Dedifferentiated amniotic fluid mesenchymal stem cell (primary cell): Measurements from ENCODE around the gene RAC2.
"Not testable (repeated sequence)": the region's sequence is repeated elsewhere in the genome, so short reads cannot be mapped to it uniquely, and the experiment has no call there.

Experiments used
- DNase-seq: peaks from one replicate; pipeline ENCODE4 v3.0.0-alpha.2; 2016; ENCODE audit errors: extremely low spot score

RAC2 gene

DNA sequence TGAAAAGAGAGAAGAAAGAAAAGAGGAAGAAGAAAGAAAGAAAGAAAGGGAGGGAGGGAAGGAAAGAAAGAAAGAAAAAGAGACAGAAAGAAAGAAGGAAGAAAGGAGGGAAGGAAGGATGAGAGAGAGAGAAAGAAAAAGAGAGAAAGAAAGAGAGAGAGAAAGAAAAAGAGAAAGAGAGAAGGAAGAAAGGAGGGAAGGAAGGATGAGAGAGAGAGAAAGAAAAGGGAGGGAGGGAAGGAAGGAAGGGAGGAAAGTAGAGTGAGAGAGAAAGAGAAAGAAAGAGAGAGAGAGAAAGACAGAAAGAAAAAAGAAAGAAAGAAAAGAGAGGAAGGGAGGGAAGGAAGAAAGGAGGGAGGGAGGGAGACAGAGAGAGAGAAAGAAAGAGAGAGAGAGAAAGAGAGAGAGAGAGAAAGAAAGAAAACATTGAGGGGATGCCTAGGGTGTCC is 11.5 kb upstream of the RAC2 start:
- DNase-seq: no peak

GRCh38 chr22:37254867-37255233 is 10.8 kb upstream of the RAC2 start:
- no peak for DNase-seq

- no peak for DNase-seq
These were observed 10.3 kb upstream of the RAC2 start for GRCh38 chr22:37254209-37254866.

DNA sequence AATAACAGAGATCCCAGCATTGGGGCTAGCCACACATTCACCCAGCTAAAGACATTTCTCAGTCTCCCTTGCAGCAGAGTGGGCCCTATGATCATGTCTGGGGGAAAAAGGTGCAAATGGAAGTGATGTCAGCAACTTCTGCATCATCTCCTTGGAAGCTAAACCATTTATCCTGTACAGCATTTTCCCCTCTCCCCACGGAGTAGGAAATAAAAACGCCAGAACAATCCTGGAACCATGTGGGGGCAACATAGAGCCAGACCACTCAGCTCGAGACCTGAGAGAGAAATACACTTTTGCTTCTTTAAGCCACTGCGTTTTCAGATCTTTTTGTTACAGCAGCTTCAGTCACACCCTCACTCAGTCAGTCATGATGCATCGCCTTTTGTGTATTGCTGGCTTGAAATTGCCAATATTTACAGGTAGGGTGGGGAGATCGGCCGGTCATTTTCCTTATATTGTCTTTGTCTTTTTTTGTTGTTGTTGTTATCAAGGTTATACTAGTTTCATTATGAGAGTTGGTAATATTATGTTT is 9.1 kb upstream of the RAC2 start:
- DNase-seq: no peak

DNA sequence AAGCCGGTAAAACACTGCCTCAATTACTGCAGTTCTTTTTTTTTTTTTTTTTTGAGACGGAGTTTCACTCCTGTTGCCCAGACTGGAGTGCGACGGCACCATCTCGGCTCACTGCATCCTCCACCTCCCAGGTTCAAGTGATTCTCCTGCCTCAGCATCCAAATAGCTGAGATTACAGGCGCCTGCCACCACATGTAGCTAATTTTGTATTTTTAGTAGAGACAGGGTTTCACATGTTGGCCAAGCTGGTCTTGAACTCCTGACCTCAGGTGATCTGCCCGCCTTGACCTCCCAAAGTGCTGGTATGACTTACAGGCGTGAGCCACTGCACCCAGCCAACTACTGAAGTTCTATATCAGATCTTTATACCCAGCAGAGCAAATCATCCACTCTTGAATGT is 7.8 kb upstream of the RAC2 start:
- not testable (repeated sequence) for DNase-seq

GRCh38 chr22:37249986-37250385 is 5.9 kb upstream of the RAC2 start:
- no peak for DNase-seq

- no peak for DNase-seq
These were observed 4.2 kb upstream of the RAC2 start for GRCh38 chr22:37248251-37248650.

GRCh38 chr22:37245740-37246139 is 1.7 kb upstream of the RAC2 start:
- DNase-seq: no peak

DNA sequence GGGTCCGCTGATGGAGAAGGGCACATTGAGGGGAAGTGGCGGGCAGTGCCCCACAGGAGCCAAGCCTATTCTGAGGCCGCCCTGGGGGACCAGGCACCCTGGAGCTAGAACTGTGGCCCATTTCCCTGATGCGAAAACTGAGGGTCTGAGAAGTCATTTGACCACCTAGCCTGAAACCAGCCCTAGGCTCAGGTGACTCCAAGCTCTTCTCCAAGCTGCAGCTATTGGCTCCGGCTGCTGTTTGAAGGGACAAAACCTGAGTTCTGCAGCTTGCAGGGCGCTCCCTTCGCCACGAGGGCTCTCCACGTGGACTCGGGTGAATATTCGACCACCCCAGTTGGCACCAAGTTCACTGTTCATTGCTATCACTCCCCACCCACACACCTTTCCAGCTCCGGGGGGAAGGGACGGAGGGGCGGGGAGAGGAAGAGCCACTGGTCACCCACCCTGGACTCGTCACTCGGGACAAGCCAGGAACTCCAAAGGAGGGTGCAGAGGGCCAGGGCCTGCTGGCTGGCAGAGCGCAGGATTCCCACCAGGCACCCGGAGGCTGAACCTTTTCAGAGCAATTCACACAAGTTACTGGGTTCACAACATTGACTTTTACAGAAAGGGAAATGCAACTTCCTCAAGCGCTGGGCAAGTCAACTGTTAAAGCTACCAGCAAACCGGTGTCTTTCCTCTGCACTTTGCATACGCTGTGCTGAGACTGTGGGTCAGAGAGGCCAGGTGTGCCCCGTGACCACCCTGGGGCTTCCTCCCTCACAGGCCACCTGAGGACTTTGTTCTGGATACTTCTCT is 1.1 kb upstream of the RAC2 start:
- DNase-seq: no peak

GRCh38 chr22:37243402-37244113 is 511 bp downstream of the RAC2 start:
- DNase-seq: no peak

DNA sequence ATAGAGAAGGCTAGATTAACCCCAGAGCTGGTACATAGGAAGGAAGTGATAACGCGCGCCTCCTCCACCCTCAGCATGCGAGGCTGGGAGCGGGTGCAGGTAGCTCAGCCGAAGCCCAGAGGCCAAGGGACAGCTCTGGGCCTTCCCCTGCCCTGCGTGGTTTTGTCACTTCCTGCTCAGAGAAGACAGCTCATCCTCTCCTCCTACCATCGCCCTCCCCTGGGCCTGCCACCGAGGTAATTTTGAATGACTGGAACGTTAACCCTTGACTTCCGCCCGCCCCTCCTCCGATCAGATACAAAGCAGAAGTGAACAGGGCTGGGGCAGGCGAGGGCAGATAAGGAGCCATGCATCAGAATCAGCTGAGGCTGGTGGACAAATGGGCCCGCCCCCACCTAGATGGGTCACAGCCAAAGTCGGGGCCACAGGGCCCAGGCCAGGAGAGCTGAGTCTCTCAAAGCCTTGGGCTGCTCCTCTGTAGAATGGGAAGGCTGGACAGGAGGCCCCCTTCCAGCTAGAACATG is 1.6 kb downstream of the RAC2 start:
- DNase-seq: no peak

DNA sequence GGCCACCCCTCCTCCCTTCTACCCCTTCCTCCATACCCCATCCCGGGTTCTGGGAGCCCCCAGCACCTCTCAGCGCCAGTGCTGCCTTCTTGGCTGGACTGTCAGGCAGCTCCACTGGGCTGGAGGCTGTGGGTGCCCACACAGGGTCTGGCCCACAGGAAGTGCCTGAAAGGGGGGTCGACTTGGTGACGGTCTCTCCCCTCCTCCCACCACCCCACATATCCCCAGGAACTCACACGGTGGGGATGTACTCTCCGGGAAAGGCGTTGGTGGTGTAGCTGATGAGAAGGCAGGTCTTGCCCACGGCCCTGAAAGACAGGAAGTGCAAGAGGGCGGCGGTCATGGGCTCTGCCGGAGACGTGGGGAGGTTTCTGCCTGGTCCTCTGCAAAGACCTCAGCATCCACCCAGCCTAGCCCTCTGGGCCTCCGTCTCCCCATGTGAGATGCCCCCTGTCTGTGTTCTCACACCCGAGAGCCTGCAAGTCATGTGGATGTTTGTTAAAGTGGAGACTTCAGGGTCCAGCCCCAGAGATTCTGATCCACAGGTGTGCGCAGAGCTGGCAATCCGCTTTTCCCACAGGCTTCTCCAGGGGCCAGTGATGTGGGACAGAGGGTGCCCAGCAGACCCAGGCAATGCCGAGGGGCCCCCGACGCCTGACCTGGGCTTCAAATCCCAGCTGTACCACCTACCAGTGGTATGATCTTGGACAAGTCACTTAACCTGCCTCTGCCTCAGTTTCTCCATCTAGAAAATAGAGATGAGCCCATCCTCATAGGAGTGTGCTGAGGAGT is 2.5 kb downstream of the RAC2 start:
- no peak for DNase-seq

- no peak for DNase-seq
These were observed 3.1 kb downstream of the RAC2 start for GRCh38 chr22:37240941-37241320.

- DNase-seq: no peak
These were observed 3.7 kb downstream of the RAC2 start for GRCh38 chr22:37240240-37240940.

- DNase-seq: no peak
These were observed 4.5 kb downstream of the RAC2 start for GRCh38 chr22:37239336-37240239.

DNA sequence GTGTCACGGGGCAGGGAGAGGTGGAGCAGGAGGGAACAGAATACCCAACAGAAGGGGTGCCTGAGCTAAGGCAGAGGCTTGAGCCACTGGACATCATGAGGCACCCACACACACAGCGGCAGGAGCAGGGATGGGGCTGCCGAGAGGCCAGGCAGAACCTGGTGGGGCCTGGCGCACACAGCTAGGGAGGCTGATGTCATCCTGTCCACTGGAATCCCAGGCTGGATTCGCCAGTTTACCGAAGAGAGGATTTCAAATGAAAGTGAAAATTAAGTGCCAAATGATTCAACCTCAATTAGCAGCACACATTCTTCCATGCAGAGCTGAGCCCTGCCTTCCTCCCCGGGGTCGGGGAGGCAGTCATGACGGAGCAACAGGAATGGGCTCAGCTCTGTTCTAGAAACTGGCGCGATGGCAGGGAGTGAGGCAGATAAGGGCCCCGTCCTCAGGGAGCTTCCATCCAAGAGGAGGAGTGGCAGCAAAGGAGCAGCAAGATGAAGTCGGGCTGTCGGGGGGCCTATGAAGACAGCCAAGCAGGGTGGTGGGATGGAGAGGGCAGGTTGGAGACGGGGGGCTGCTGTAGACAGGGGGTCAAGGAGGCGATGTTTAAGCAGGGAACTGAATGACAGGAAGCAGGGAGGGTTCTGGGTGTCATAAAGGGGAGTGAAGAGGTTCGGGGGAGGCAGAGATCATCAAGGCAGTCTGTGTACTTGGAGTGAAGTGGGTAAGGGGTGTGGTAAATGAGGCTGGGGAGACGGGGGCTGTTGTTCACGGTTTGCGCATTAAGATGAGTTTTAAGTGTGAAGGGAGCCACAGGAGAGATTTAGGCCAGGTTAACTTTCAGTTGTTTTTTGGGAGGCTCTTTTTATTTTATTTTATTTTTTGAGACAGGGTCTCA is 6.4 kb downstream of the RAC2 start:
- no peak for DNase-seq

DNA sequence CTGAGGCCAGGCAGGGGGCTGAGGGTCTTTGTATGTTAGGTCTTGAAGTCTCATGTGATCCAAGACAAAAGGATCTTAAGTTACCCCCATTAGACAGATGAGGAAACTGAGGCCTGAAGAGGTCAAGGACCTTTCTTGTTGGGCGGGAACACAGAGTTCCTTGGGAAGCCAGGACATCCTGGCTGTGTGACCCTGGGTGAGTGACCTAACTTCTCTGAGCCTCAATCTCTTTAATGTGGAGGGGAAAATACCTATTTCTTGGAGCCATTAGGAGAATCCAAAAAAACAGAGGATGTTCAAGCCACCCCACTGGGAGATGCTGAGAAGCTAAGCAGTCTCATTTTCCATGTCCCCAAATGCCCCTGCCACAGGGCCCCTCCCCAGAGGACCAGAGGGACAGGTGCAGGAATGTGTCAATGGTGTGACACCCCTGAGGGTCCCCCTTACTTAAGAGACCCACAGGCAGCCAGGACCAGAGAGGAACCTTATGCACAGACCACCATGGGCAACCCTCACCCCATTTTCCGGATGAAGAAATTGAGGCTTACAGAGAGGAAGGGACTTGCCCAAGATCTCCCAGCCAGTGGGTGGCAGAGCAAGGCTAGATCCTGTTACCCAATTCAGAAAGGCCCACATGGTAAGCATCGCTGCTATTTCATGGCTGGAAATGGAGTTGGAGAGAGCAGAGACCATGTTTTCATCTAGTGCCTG is 8.0 kb downstream of the RAC2 start:
- no peak for DNase-seq
